Endodermal cell (in vitro differentiated cells): ENCODE results near the gene ASAP2. TPM values are rescaled to one million over a fixed set of nuclear protein-coding genes. Genes with fewer than 3 reads are reported as not detected.
A peak's percentile ranks its signal among the peaks of the same experiment; 100 is the strongest.

Experiments
- DNase-seq: peaks from one replicate; pipeline ENCODE4 v3.0.0-alpha.2; 2017
- H3K27ac ChIP-seq: 2 replicates; pipeline ENCODE4 v1.5.1; 2013; ENCODE audit warnings: mild to moderate bottlenecking, low read depth, low read length, moderate library complexity
- H3K27me3 ChIP-seq: 2 replicates; pipeline ENCODE4 v1.6.1; 2013; ENCODE audit warnings: mild to moderate bottlenecking, low read length, moderate library complexity; ENCODE audit not compliant: insufficient read depth, control insufficient read depth, poor library complexity, severe bottlenecking
- H3K36me3 ChIP-seq: 2 replicates; pipeline ENCODE4 v1.7.0; 2013; ENCODE audit warnings: mild to moderate bottlenecking, low read length, moderate library complexity; ENCODE audit not compliant: control insufficient read depth, insufficient read depth
- H3K4me1 ChIP-seq: one replicate; pipeline ENCODE4 v1.7.0; 2013; ENCODE audit warnings: low read length; ENCODE audit not compliant: control insufficient read depth, insufficient read depth
- H3K4me3 ChIP-seq: 2 replicates; pipeline ENCODE4 v1.5.1; 2013; ENCODE audit warnings: mild to moderate bottlenecking, low read length, moderate library complexity
- H3K9ac ChIP-seq: 2 replicates; pipeline ENCODE4 v1.6.1; 2013; ENCODE audit warnings: mild to moderate bottlenecking, low read length, moderate library complexity; ENCODE audit not compliant: poor library complexity, severe bottlenecking; ENCODE audit errors: extremely low read depth
- H3K9me3 ChIP-seq: 2 replicates; pipeline ENCODE4 v1.6.1; 2013; ENCODE audit warnings: mild to moderate bottlenecking, low read length, moderate library complexity; ENCODE audit not compliant: control insufficient read depth
- H3K27ac Mint-ChIP-seq: 2 replicates; pipeline ENCODE4 v1.8.0; 2020; ENCODE audit warnings: mixed read lengths
- H3K27me3 Mint-ChIP-seq: 2 replicates; pipeline ENCODE4 v1.8.0; 2021; ENCODE audit warnings: mild to moderate bottlenecking, mixed read lengths; ENCODE audit not compliant: insufficient read depth
- H3K36me3 Mint-ChIP-seq: 2 replicates; pipeline ENCODE4 v1.8.0; 2020; ENCODE audit warnings: low read depth, mixed read lengths
- H3K4me1 Mint-ChIP-seq: 2 replicates; pipeline ENCODE4 v1.8.0; 2020; ENCODE audit warnings: mixed read lengths
- H3K4me3 Mint-ChIP-seq: 2 replicates; pipeline ENCODE4 v1.8.0; 2020; ENCODE audit warnings: mild to moderate bottlenecking, moderate library complexity, mixed read lengths
- H3K9me3 Mint-ChIP-seq: 2 replicates; pipeline ENCODE4 v1.8.0; 2020; ENCODE audit warnings: mild to moderate bottlenecking, mixed read lengths
- WGBS, 2 experiments: methylation state at CpG; one replicate each; pipeline versions ENCODE4 v1.1.5 to v1.1.7; 2013; ENCODE audit warnings: missing lambda C conversion rate in 2 of 2, mixed read lengths in 1 of 2; ENCODE audit not compliant: insufficient coverage in 1 of 2, insufficient read length in 1 of 2; 5-methylcytosine and 5-hydroxymethylcytosine counted together
- total RNA-seq, 2 donors: library from RNA; stranded (reverse); fragmentation: NEBNext Ultra II Directional in 1 of 2; extraction: Animal tissue kit (Norgen Biotek cat#: 25700) in 1 of 2; gene quantifications; 2 replicates in 1 of 2; 3 replicates in 1 of 2; pipeline ENCODE4 v1.2.1, GENCODE V29; 2021
- TF ChIP-seq, protein P1 (sequence below): fragments of 200-600 bp; sonication (generic); conservative IDR thresholded peaks from 2 replicates; pipeline ENCODE4 v1.5.0; 2021; ENCODE audit warnings: antibody characterized with exemption, mild to moderate bottlenecking

Gene ASAP2
- total RNA-seq, 2 donors from 2014 or later, result 11.8 to 20.4 TPM

DNA sequence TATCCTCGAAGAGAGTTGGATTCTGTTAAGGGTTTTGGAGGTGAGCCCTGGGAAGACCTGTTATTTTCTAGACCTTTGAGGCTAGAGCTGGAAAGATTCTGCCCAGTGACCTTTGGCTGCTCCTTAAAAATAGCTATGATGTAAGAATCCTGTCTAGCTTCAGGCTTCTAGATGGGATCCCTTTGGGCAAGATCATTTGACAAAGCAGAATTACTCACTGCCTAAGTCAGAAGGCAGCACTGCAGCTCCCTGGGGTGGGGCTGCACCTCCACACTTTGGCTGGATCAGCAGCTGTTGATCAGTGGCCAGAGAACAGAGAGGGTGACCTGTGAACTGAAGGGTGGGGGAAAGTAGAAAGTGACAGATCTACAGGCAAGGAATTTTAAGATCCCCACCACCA is 103.8 kb downstream of the ASAP2 start:
- Mint-ChIP-seq H3K4me1 (peaks cover 13% of the 10 kb centered on the region), H3K27ac (no peak overlapping the region), H3K36me3 (no peaks in the 10 kb centered on the region), H3K9me3 (no peaks in the 10 kb centered on the region), H3K4me3 (no peak overlapping the region), H3K27me3 (no peaks in the 10 kb centered on the region)
- DNase-seq, result no peak
- no peaks in the 10 kb centered on the region for H3K4me1 ChIP-seq
- no peak overlapping the region for H3K4me3 ChIP-seq
- no peaks in the 10 kb centered on the region for H3K9me3 ChIP-seq
- TF ChIP-seq, protein P1, sequence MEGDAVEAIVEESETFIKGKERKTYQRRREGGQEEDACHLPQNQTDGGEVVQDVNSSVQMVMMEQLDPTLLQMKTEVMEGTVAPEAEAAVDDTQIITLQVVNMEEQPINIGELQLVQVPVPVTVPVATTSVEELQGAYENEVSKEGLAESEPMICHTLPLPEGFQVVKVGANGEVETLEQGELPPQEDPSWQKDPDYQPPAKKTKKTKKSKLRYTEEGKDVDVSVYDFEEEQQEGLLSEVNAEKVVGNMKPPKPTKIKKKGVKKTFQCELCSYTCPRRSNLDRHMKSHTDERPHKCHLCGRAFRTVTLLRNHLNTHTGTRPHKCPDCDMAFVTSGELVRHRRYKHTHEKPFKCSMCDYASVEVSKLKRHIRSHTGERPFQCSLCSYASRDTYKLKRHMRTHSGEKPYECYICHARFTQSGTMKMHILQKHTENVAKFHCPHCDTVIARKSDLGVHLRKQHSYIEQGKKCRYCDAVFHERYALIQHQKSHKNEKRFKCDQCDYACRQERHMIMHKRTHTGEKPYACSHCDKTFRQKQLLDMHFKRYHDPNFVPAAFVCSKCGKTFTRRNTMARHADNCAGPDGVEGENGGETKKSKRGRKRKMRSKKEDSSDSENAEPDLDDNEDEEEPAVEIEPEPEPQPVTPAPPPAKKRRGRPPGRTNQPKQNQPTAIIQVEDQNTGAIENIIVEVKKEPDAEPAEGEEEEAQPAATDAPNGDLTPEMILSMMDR, result no peak
- 67 to 88% methylated on average over 1 of the region's 1 CpG for WGBS, 2 experiments
- H3K27ac ChIP-seq, result peak overlapping the region; percentile 4
- H3K9ac ChIP-seq, result no peak overlapping the region
- no peaks in the 10 kb centered on the region for H3K27me3 ChIP-seq
- H3K36me3 ChIP-seq, result no peaks in the 10 kb centered on the region

DNA sequence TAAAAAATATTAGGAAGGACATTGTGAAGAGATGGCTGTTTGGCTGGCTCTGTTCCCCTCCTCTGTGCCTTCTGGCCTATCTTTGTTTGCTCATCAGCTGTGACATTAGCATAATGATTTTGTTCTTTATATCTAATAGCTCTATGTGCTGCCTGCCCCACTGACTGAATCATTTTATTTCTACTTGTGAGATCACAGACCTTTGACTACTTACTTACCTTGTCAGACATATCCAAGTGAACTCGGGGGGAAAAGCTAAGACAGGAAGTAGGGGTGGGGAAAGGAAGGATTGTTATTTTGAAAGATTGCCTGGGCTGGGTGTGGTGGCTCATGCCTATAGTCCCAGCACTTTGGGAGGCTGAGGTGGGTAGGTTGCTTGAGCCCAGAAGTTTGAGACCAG is 104.2 kb downstream of the ASAP2 start:
- H3K27me3 Mint-ChIP-seq, result no peaks in the 10 kb centered on the region
- Histone ChIP-seq H3K36me3 (no peaks in the 10 kb centered on the region), H3K4me3 (no peak overlapping the region), H3K9me3 (no peaks in the 10 kb centered on the region), H3K9ac (no peak overlapping the region), H3K27ac (peak overlapping the region; percentile 4), H3K4me1 (no peaks in the 10 kb centered on the region), H3K27me3 (no peaks in the 10 kb centered on the region)
- H3K27ac Mint-ChIP-seq, result no peak overlapping the region
- TF ChIP-seq, protein P1, result no peak
- no peak overlapping the region for H3K4me3 Mint-ChIP-seq
- no peaks in the 10 kb centered on the region for H3K36me3 Mint-ChIP-seq
- 47% methylated on average over 1 of the region's 1 CpG; no CpG with 5 or more reads in 1 of the 2 experiments for WGBS, 2 experiments
- no peaks in the 10 kb centered on the region for H3K9me3 Mint-ChIP-seq
- DNase-seq, result no peak
- H3K4me1 Mint-ChIP-seq, result peaks cover 13% of the 10 kb centered on the region

DNA sequence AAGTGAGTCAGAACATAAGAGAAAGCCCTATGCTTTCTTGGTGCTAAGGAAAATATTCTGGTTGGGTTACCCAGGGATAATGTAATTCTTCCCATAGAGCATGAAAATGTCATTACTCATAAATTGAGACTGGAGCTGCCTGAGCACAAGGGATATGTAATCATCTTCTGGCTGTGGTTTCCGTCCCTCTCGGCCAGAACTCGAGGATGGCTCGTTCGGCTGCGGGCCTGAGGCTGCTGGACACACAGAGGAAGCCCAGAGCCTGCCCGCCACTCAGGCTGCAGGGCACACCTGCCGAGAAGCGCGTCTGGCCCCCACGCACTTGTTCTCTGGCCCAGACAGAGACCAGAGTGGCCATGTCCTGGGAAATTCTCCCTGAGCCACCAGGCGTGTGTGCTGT is 104.9 kb downstream of the ASAP2 start:
- H3K27me3 Mint-ChIP-seq, result no peaks in the 10 kb centered on the region
- no peak overlapping the region for H3K4me3 ChIP-seq
- TF ChIP-seq, protein P1, result no peak
- H3K4me1 Mint-ChIP-seq, result peaks cover 13% of the 10 kb centered on the region
- no peaks in the 10 kb centered on the region for H3K36me3 Mint-ChIP-seq
- 88 to 95% methylated on average over 11 to 12 of the region's 12 CpGs for whole genome bisulfite sequencing, 2 experiments
- no peak overlapping the region for H3K9ac ChIP-seq
- DNase-seq, result no peak
- peak overlapping the region; percentile 44 for H3K27ac ChIP-seq
- H3K27me3 ChIP-seq, result no peaks in the 10 kb centered on the region
- H3K36me3 ChIP-seq, result no peaks in the 10 kb centered on the region
- no peaks in the 10 kb centered on the region for H3K9me3 Mint-ChIP-seq
- H3K27ac Mint-ChIP-seq, result no peak overlapping the region
- H3K4me1 ChIP-seq, result no peaks in the 10 kb centered on the region
- no peak overlapping the region for H3K4me3 Mint-ChIP-seq
- H3K9me3 ChIP-seq, result no peaks in the 10 kb centered on the region
